Thoracic aorta (tissue), 2 donors: ENCODE results near the gene NUP42. TPM values are rescaled to one million over a fixed set of nuclear protein-coding genes. Genes with fewer than 3 reads are reported as not detected.

Experiments used
- ATAC-seq: fragments of 150-250 bp; one replicate; pipeline ENCODE4 v1.8.0; 2017; ENCODE audit warnings: low read depth; ENCODE audit not compliant: insufficient number of reproducible peaks, low FRiP score
- DNase-seq: peaks from one replicate; pipeline ENCODE4 v3.0.0-alpha.2; 2020; ENCODE audit warnings: low spot score
- H3K27ac ChIP-seq, 2 donors: fragments of 200-600 bp; sonication (generic); 1 replicate in 1 of 2; 2 replicates in 1 of 2; pipeline ENCODE4 v1.5.1; 2016; ENCODE audit warnings: mild to moderate bottlenecking in 2 of 2, moderate library complexity in 2 of 2
- H3K27me3 ChIP-seq: fragments of 200-600 bp; sonication (generic); replicated peaks from 2 replicates; pipeline ENCODE4 v1.6.0; 2016; ENCODE audit warnings: mild to moderate bottlenecking; ENCODE audit not compliant: insufficient read depth
- H3K36me3 ChIP-seq: fragments of 200-600 bp; sonication (generic); one replicate; pipeline ENCODE4 v1.5.1; 2016
- H3K4me1 ChIP-seq, 2 donors: fragments of 200-600 bp; sonication (generic); 1 replicate in 1 of 2; 2 replicates in 1 of 2; pipeline versions ENCODE4 v1.5.1 to v1.6.0; 2016; ENCODE audit warnings: low read depth in 2 of 2, mild to moderate bottlenecking in 1 of 2; ENCODE audit not compliant: control insufficient read depth in 1 of 2
- H3K4me3 ChIP-seq: fragments of 200-600 bp; sonication (generic); 2 replicates; pipeline ENCODE4 v1.5.1; 2016; ENCODE audit warnings: mild to moderate bottlenecking
- H3K9me3 ChIP-seq: fragments of 200-600 bp; sonication (generic); 2 replicates; pipeline ENCODE4 v1.5.1; 2016
- CTCF ChIP-seq: fragments of 200-600 bp; sonication (generic); IDR thresholded peaks from one replicate; pipeline ENCODE4 v1.5.1; 2019; ENCODE audit warnings: antibody characterized with exemption
- total RNA-seq, 2 donors: library from RNA; depleted of rRNA; stranded (reverse); fragments of >200 nt; gene quantifications; one replicate each; pipeline versions ENCODE4 v1.1.0 to v1.2.3, GENCODE V29; 2016

Gene NUP42
- total RNA-seq, 2 donors from 2014 or later: 34.0 to 54.7 TPM

GRCh38 chr7:23230641-23231101, 48.8 kb downstream of the NUP42 start:
- no peak overlapping the region for H3K27ac ChIP-seq
- no peak for TF ChIP-seq CTCF
- H3K27me3 ChIP-seq: no peaks in the 10 kb centered on the region

GRCh38 chr7:23232966-23233365, 51.1 kb downstream of the NUP42 start:
- no peaks in the 10 kb centered on the region for H3K4me1 ChIP-seq
- TF ChIP-seq CTCF: no peak
- no peaks in the 10 kb centered on the region for H3K36me3 ChIP-seq
- no peaks in the 10 kb centered on the region for H3K27me3 ChIP-seq
- DNase-seq: no peak
- H3K4me3 ChIP-seq: no peak overlapping the region
- no peaks in the 10 kb centered on the region for H3K9me3 ChIP-seq
- no peak overlapping the region for H3K27ac ChIP-seq
- no peak for ATAC-seq

More at GRCh38 chr7:23230641-23231101, 48.8 kb downstream of the NUP42 start:
- H3K4me3 ChIP-seq: no peak overlapping the region
- ATAC-seq (no peak), DNase-seq (no peak)
- no peaks in the 10 kb centered on the region for H3K4me1 ChIP-seq
- H3K9me3 ChIP-seq: no peaks in the 10 kb centered on the region
- no peaks in the 10 kb centered on the region for H3K36me3 ChIP-seq

- H3K27ac ChIP-seq: no peak overlapping the region
- DNase-seq: no peak
- ATAC-seq: no peak
- peak overlapping the region; percentile 41 for H3K4me3 ChIP-seq
- no peak for TF ChIP-seq CTCF
- no peaks in the 10 kb centered on the region for H3K9me3 ChIP-seq
- no peaks in the 10 kb centered on the region for H3K27me3 ChIP-seq
- no peaks in the 10 kb centered on the region for H3K36me3 ChIP-seq
- H3K4me1 ChIP-seq: no peaks in the 10 kb centered on the region
These were observed 52.9 kb downstream of the NUP42 start for GRCh38 chr7:23234569-23235296.

- H3K27me3 ChIP-seq: no peaks in the 10 kb centered on the region
- H3K36me3 ChIP-seq: no peaks in the 10 kb centered on the region
- no peak for ATAC-seq
- DNase-seq: no peak
- H3K4me3 ChIP-seq: no peak overlapping the region
- no peak overlapping the region for H3K27ac ChIP-seq
- TF ChIP-seq CTCF: no peak
- H3K9me3 ChIP-seq: no peaks in the 10 kb centered on the region
- H3K4me1 ChIP-seq: no peaks in the 10 kb centered on the region
These were observed 54.0 kb downstream of the NUP42 start for GRCh38 chr7:23235813-23236221.

- H3K27ac ChIP-seq: no peak overlapping the region
- no peak for ATAC-seq
- no peak for TF ChIP-seq CTCF
- no peaks in the 10 kb centered on the region for H3K4me1 ChIP-seq
- no peaks in the 10 kb centered on the region for H3K9me3 ChIP-seq
- no peaks in the 10 kb centered on the region for H3K27me3 ChIP-seq
- H3K4me3 ChIP-seq: no peak overlapping the region
- no peak for DNase-seq
- no peaks in the 10 kb centered on the region for H3K36me3 ChIP-seq
These were observed 55.2 kb downstream of the NUP42 start for GRCh38 chr7:23237000-23237399.
